BJ (cell line): ENCODE data around the gene PNRC2. TPM values are rescaled to one million over a fixed set of nuclear protein-coding genes. Genes with fewer than 3 reads are reported as not detected.

ENCODE experiments used
- CTCF ChIA-PET: fragments of 350-600 bp; formaldehyde crosslinking; extraction: SDS; loops from one replicate; lab custom pipeline; 2021; ENCODE audit warnings: antibody characterized with exemption, inconsistent platforms; lab: Yijun Ruan, JAX
- POLR2A ChIA-PET: fragments of 300-600 bp; sonication (Branson Sonifier 250); formaldehyde crosslinking; extraction: SDS; loops from one replicate; lab custom pipeline; 2021; ENCODE audit warnings: antibody characterized with exemption; lab: Charles Lee
- DNase-seq: peaks from one replicate; pipeline ENCODE4 v3.0.0-alpha.2; 2011; ENCODE audit warnings: low read depth
- H3K27me3 ChIP-seq: 2 replicates; pipeline ENCODE4 v1.6.0; 2011; ENCODE audit warnings: low read length; ENCODE audit not compliant: control insufficient read depth, insufficient read depth
- H3K36me3 ChIP-seq: 2 replicates; pipeline ENCODE4 v1.5.1; 2011; ENCODE audit warnings: low read length; ENCODE audit not compliant: control insufficient read depth, insufficient read depth
- H3K4me3 ChIP-seq: 2 replicates; pipeline ENCODE4 v1.5.1; 2011; ENCODE audit warnings: low read depth, mild to moderate bottlenecking, control low read depth, low read length
- polyA plus RNA-seq: library from polyadenylated mRNA; depleted of rRNA; stranded (reverse); fragments of >200 nt; gene quantifications from 2 replicates; pipeline ENCODE4 v1.2.3, GENCODE V29; 2011
- TF ChIP-seq, protein P1 (sequence below): IDR thresholded peaks from 2 replicates; pipeline ENCODE4 v1.5.1; 2011; ENCODE audit warnings: low read depth, mild to moderate bottlenecking, control low read depth, inconsistent platforms, low read length, moderate library complexity; ENCODE audit not compliant: insufficient read depth

Gene PNRC2
- polyA plus RNA-seq, 1 experiment, result 30.0 TPM

DNA sequence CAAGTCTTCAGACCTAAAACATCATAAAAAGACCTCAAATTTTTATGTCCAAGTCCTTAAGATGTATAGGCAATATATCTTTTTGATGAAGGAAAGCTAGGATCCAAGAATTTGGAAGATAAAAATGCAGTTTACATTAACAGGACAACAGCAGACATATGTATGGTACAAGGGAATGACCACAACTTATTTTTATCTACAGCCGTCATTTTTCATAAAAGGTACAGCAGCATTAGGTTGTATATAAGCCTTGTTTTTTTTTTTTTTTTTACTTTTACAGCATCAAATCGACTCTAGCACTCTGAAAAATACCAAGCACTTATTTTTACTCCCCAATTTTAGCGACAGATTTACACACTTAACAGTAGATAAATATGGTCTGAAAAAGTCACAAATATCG, 19.2 kb downstream of the PNRC2 start:
- no peak for DNase-seq
- no peaks in the 10 kb centered on the region for H3K27me3 ChIP-seq
- ChIA-PET POLR2A (interaction anchor here (2.0 kb wide), 1 partner anchor 44 kb away, joined by 7 read pairs; no protein-coding TSS in a partner anchor), CTCF (interaction anchor here (0.7 kb wide), 1 partner anchor 29 kb away, joined by 3 read pairs; no protein-coding TSS in a partner anchor)
- TF ChIP-seq, protein P1, sequence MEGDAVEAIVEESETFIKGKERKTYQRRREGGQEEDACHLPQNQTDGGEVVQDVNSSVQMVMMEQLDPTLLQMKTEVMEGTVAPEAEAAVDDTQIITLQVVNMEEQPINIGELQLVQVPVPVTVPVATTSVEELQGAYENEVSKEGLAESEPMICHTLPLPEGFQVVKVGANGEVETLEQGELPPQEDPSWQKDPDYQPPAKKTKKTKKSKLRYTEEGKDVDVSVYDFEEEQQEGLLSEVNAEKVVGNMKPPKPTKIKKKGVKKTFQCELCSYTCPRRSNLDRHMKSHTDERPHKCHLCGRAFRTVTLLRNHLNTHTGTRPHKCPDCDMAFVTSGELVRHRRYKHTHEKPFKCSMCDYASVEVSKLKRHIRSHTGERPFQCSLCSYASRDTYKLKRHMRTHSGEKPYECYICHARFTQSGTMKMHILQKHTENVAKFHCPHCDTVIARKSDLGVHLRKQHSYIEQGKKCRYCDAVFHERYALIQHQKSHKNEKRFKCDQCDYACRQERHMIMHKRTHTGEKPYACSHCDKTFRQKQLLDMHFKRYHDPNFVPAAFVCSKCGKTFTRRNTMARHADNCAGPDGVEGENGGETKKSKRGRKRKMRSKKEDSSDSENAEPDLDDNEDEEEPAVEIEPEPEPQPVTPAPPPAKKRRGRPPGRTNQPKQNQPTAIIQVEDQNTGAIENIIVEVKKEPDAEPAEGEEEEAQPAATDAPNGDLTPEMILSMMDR, result no peak
- H3K36me3 ChIP-seq, result no peaks in the 10 kb centered on the region
- H3K4me3 ChIP-seq, result peak overlapping the region; percentile 96

DNA sequence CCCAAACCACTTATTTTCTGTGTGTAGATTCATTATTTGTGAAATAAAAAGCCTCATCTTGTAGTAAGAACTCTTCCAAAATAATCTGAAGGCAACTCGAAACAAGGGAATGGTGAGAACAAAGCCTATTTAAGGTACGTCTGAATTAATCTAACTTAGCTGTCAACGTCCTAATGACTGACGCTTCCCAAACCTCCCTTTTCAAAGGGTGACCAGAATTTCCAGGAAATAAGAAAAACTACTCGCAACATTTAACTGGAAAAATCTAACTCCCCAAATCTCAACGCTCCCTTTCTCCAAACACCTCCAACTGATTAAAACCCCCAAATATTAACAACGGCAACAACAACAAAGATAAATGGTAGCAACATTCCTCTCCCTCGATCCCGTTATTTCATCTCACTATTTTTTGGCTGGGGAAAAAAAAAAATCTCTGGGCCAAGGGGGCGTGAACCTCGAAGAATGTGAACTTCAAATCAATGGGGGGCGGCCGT, 19.8 kb downstream of the PNRC2 start:
- TF ChIP-seq, protein P1, result no peak
- POLR2A ChIA-PET, result interaction anchor here (1.0 to 2.0 kb wide), 2 partner anchors 13 to 43 kb away, joined by 3 to 7 read pairs; no protein-coding TSS in a partner anchor
- CTCF ChIA-PET, result interaction anchor here (0.7 to 1.0 kb wide), 3 partner anchors 11 to 28 kb away, joined by 3 read pairs; no protein-coding TSS in a partner anchor
- Histone ChIP-seq H3K27me3 (no peaks in the 10 kb centered on the region), H3K4me3 (peak overlapping the region; percentile 96), H3K36me3 (no peaks in the 10 kb centered on the region)
- DNase-seq, result no peak

DNA sequence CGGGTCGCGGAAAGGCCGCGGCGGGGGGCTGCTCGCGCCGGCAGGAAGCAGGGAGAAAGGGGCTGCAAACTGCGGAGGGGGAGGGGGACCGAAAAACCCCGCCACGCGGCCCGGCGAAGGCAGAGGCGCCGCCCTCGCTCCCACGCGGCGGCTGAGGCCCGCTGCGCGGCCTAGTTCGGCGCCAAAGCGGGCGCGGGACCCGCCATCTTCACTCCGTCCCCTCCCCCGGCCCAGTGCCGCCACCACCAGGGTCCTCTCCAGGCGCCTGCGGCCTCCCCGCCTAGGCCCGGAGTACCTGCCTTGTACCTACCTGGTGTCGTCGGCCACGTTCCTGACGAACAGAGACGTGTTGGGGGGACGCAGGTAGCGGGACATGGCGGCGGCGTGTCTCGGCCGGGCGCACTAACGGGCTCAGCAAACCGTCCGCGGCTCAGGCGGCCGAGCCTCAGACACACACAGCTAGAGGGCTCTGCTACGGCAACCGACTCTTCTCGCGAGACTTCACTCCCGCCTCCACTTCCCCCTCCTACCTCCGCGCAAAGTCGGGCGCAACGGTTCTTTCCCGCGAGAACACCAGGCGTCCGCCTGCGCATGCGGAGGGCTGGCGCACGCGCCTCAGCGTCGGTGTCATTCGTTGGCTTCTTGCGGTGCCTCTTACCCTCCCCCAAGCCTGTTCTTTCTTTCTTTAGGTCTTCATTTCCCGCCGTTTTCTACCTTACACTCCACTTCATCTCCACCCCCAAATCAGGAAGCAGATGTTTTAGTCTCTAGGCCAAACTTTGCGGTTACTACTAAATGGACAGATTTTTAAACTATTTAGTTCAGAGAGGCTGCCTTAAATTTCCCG, 20.5 kb downstream of the PNRC2 start, which contains the start of gene SRSF10:
SRSF10 (minus strand) TSS at position 447 of the 847 bp plus-strand sequence; CDS start at position 375, 72 bp downstream.
- Histone ChIP-seq H3K36me3 (no peaks in the 10 kb centered on the region), H3K27me3 (no peaks in the 10 kb centered on the region), H3K4me3 (peak within 1 kb of the TSS; percentile 96)
- ChIA-PET CTCF (interaction anchor here (0.6 to 1.0 kb wide), 3 partner anchors 12 to 62 kb away, joined by 3 to 4 read pairs (median 3); no protein-coding TSS in a partner anchor), POLR2A (interaction anchor here (0.5 to 2.0 kb wide), 4 partner anchors 14 to 960 kb away, joined by 3 to 7 read pairs (median 4); no protein-coding TSS in a partner anchor)
- TF ChIP-seq, protein P1, result peak; percentile 45
- DNase-seq, result peak; percentile 88

DNA sequence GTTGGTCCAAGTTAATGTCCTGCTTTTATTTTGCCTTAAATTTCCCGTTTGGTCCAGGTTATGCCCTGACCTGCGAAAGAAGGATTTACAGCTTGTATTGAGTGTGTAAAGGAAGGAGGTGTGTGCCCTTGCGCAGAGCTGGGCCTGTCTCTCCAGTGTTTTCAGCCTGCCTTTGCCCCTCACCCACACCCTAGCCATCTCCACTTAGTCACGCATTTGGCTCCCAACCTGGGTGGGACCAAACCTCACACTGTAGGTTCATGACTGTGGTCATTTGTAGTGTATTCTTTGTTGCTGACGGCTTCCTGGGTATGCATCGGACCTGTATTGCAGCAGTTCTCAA, 21.1 kb downstream of the PNRC2 start:
- no peaks in the 10 kb centered on the region for H3K27me3 ChIP-seq
- TF ChIP-seq, protein P1, result no peak
- H3K4me3 ChIP-seq, result peak overlapping the region; percentile 96
- ChIA-PET POLR2A (interaction anchor here (0.5 to 2.0 kb wide), 4 partner anchors 15 to 960 kb away, joined by 3 to 7 read pairs (median 4); no protein-coding TSS in a partner anchor), CTCF (interaction anchor here (0.6 to 1.0 kb wide), 3 partner anchors 13 to 61 kb away, joined by 3 to 4 read pairs (median 3); no protein-coding TSS in a partner anchor)
- no peak for DNase-seq
- no peaks in the 10 kb centered on the region for H3K36me3 ChIP-seq
